Testis (tissue), 2 donors: ENCODE results near the gene ACOX3.

Experiments
- POLR2A ChIP-seq: fragments of 450-650 bp; IDR thresholded peaks from one replicate; pipeline ENCODE4 v1.6.1; 2017; ENCODE audit warnings: antibody characterized with exemption, mild to moderate bottlenecking, moderate library complexity
- TF ChIP-seq, protein P1 (sequence below), 3 experiments: fragments of 450-650 bp in 2 of 3; fragments of 200-600 bp in 1 of 3; sonication (generic) in 1 of 3; IDR thresholded peaks; one replicate each; pipeline ENCODE4 v1.5.1; 2016 to 2019; ENCODE audit warnings: antibody characterized with exemption in 3 of 3, mild to moderate bottlenecking in 2 of 3, moderate library complexity in 1 of 3

DNA sequence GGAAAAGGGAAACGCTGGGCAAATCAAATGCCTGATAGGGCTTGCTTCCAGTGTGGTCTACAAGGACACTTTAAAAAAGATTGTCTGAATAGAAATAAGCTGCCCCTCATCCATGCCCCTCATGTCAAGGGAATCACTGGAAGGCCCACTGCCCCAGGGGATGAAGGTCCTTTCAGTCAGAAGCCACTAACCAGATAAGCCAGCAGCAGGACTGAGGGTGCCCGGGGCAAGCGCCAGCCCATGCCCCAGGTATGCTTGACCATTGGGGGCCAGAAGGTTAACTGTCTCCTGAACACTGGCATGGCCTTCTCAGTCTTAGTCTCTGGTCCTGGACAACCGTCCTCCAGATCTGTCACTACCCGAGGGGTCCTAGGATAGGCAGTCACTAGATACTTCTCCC lies 17.7 kb downstream of the ACOX3 start:
- TF ChIP-seq, protein P1, sequence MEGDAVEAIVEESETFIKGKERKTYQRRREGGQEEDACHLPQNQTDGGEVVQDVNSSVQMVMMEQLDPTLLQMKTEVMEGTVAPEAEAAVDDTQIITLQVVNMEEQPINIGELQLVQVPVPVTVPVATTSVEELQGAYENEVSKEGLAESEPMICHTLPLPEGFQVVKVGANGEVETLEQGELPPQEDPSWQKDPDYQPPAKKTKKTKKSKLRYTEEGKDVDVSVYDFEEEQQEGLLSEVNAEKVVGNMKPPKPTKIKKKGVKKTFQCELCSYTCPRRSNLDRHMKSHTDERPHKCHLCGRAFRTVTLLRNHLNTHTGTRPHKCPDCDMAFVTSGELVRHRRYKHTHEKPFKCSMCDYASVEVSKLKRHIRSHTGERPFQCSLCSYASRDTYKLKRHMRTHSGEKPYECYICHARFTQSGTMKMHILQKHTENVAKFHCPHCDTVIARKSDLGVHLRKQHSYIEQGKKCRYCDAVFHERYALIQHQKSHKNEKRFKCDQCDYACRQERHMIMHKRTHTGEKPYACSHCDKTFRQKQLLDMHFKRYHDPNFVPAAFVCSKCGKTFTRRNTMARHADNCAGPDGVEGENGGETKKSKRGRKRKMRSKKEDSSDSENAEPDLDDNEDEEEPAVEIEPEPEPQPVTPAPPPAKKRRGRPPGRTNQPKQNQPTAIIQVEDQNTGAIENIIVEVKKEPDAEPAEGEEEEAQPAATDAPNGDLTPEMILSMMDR (IDR thresholded peaks at IDR 0.05) = no peak
- TF ChIP-seq POLR2A = no peak
